ENCODE data around the gene INTS4.
"Not testable (repeated sequence)": the region's sequence is repeated elsewhere in the genome, so short reads cannot be mapped to it uniquely, and the experiment has no call there.

Gene INTS4

DNA sequence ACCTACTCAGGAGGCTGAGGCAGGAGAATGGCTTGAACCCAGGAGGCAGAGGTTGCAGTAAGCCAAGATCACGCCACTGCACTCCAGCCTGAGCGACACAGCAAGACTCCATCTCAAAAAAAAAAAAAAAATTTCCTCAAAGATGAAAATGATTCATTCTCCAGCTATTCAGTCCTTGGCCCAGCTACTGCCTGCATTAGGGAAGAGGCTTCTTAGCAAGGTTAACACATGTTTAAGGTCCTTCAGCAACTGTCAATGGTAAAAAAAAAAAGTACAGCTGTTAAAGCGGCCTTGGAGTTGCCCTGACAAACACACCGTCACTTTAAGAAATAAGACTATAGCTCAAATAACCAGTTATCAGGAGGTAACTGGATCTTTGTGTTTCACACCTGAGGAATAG, 116.2 kb downstream of the INTS4 start:
- DNase-seq (ENCODE audit: low spot score) = peak; percentile 16

GRCh38 chr11:77876045-77876444, 118.4 kb downstream of the INTS4 start:
- DNase-seq (ENCODE audit: low spot score) = no peak

GRCh38 chr11:77874206-77874605, 120.3 kb downstream of the INTS4 start:
- DNase-seq (ENCODE audit: low spot score) = no peak

DNA sequence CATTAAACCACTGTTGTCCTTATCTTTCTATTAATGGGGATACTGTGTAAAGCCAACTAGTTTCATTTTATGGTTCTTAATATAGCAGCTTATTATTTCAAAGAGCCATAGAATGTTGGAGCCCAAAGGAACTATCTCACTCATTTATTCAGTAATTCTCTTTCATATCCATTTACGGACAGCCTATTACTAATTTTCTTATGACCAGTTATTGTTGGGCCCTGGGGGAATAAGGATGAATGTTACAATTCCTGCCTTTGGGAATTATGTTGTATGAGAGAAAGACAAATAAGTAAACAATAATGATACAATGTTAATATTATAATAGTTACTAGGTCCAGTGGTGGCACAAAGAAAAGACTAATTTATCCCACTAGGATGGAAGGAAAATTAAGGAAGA, 121.1 kb downstream of the INTS4 start:
- DNase-seq (ENCODE audit: low spot score) = no peak

GRCh38 chr11:77871855-77872254, 122.6 kb downstream of the INTS4 start:
- no peak for DNase-seq (ENCODE audit: low spot score)

DNA sequence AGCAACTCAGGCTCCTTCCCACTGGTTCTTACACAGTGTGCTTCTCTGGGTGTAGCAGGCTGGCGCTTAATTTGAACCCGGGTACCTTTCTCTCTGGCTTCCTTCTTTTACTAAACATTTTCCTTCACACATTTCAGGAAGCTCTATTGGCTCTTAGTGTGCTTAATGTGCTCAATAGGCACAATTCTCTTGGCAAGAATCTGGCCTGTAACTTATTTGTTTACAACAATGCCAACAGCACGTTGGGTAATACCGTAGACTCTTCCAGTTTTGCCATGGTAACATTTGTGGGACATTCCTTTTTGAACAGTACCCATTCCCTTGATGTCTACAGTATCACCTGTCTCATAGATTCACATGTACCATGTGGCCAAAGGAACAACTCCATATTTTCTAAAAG, 125.7 kb downstream of the INTS4 start:
- no peak for DNase-seq (ENCODE audit: low spot score)

DNA sequence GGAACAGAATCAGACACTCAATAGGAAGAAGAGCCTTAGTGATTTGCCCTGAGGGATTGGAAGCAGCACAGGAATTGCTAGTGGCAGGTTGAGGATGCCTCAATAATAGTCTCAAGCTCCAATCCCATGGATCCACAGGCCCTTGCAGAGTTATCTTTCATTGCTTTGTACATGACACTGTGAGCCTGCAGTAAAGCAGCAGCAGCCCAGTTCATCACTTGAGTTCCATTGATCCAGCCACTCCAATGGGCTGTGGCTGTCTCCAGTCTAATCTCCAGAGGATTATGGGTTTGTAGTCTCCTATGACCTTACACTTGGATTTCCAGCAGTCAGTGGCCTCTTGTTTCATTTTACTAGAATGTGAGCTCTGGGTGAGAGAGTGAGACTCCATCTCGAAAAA, 128.1 kb downstream of the INTS4 start:
- no peak for DNase-seq (ENCODE audit: low spot score)

DNA sequence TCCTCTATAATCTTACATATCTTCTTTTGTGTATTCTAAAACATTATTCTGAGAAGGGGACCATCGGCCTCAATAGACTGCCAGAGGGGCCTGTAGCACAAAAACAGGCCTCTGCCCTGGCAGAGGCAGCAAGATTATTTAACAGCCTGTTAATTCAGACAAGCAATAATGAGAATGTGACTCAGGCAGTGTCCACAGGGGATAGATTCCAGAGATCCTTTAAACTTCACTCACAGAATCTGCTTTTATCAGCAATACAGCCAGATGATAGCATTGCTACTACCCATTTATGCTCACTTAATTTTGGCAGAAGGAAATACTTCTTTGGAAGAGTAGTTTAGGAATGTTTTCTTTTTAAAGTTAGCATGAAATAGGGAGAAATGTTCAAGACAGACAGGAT, 128.7 kb downstream of the INTS4 start:
- no peak for DNase-seq (ENCODE audit: low spot score)

DNA sequence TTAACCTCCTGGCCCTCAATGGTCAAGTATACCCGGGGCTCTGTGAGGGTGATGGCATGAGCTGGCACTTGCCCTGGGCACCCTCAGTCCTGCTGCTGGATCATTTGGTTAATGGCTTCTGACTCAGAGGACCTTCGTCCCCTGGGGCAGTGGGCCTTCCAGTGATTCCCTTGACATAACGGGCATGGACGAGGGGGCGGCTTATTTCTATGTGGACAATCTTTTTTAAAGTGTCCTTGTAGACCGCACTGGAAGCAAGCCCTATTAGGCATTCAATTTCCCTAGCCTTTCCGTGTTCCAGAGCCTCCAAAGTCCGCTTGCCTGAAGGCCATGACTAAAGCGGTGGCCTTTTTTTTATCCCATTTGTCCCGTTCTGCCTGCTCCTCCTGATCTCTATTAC, 133.0 kb downstream of the INTS4 start:
- not testable (repeated sequence) for DNase-seq (ENCODE audit: low spot score)

- DNase-seq (ENCODE audit: low spot score) = not testable (repeated sequence)
These were observed 136.5 kb downstream of the INTS4 start for GRCh38 chr11:77857906-77858457.

DNA sequence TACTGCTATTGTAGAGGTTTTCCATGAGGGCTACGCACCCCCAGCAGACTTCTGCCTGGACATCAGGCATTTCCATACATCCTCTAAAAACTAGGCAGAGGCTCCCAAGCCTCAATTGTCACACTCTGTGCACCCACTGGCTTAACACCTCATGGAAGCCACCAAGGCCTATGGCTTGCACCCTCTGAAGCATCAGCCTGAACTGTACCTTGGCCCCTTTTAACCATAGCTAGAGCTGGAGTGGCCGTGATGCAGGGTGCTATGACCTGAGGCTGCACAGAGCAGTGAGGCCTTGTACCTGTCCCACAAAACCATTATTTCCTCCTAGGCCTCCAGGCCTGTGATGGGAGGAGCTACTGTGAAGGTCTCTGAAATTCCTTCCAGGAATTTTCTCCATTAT, 139.6 kb downstream of the INTS4 start:
- no peak for DNase-seq (ENCODE audit: low spot score)

- no peak for DNase-seq (ENCODE audit: low spot score)
These were observed 143.0 kb downstream of the INTS4 start for GRCh38 chr11:77851503-77851902.

- DNase-seq (ENCODE audit: low spot score) = not testable (repeated sequence)
These were observed 150.8 kb downstream of the INTS4 start for GRCh38 chr11:77843700-77844099.

GRCh38 chr11:77842441-77843121, 151.9 kb downstream of the INTS4 start:
- peak; percentile 22 for DNase-seq (ENCODE audit: low spot score)

- DNase-seq (ENCODE audit: low spot score) = no peak
These were observed 161.2 kb downstream of the INTS4 start for GRCh38 chr11:77833302-77833701.

DNA sequence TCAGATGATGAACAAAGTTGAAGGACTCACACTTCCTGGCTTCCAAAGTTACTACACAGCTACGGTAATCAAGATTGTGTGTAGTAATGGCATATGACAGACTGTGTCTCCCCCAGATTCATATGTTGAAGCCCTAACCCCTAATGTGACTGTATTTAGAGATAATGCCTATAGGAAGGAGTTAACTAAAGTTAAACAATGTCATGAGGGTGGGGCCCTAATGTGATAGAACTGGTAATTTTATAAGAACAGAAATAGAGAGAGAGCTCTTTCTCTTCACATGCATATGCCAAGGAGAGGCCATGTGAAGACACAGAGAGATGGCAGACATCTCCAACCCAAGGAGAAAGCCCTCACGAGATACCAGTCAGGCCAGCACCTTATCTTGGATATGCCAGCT, 165.5 kb downstream of the INTS4 start:
- DNase-seq (ENCODE audit: low spot score) = no peak

Measured in RKO (cell line).